H1 (cell line): ENCODE data around the gene YEATS2. TPM values are rescaled to one million over a fixed set of nuclear protein-coding genes. Genes with fewer than 3 reads are reported as not detected.

Experiments used
- CBX5 ChIP-seq: fragments of 300-800, 300-1000 bp; sonication (generic); IDR thresholded peaks from 2 replicates; pipeline ENCODE4 v1.7.1; 2016; ENCODE audit warnings: antibody characterized with exemption, low read length, low read depth
- CTBP2 ChIP-seq: IDR thresholded peaks from 2 replicates; pipeline ENCODE4 v1.7.0; 2011; ENCODE audit warnings: borderline replicate concordance, mild to moderate bottlenecking, moderate library complexity, mixed read lengths, low read length; ENCODE audit not compliant: insufficient read depth, insufficient read length
- KDM4A ChIP-seq: IDR thresholded peaks from one replicate; pipeline ENCODE4 v1.7.1; 2012; ENCODE audit warnings: low read depth, mild to moderate bottlenecking, moderate library complexity, low read length, inconsistent platforms; ENCODE audit not compliant: severe bottlenecking
- NANOG ChIP-seq: IDR thresholded peaks from 2 replicates; pipeline ENCODE4 v1.6.1; 2011; ENCODE audit warnings: low read length, low read depth, mild to moderate bottlenecking, inconsistent platforms; ENCODE audit not compliant: insufficient read depth, poor library complexity, severe bottlenecking
- SAP30 ChIP-seq: fragments of 300-600 bp; sonication (generic); IDR thresholded peaks from 2 replicates; pipeline ENCODE4 v1.7.1; 2012; ENCODE audit warnings: low read length, moderate library complexity, mild to moderate bottlenecking, inconsistent platforms; ENCODE audit not compliant: insufficient read depth, insufficient replicate concordance
- SIN3A ChIP-seq, 2 experiments: IDR thresholded peaks in 1 of 2; conservative IDR thresholded peaks in 1 of 2; 2 replicates each; pipeline ENCODE4 v1.6.1; 2011 to 2012; ENCODE audit warnings: low read length in 2 of 2, improper control_type of control experiment in 1 of 2, low read depth in 1 of 2, mild to moderate bottlenecking in 1 of 2
- polyA plus RNA-seq, 7 experiments: library from polyadenylated mRNA; depleted of rRNA in 3 of 7; stranded (reverse) in 5 of 7; unstranded in 2 of 7; fragments of >200 nt in 5 of 7; fragments of 200-250 nt in 2 of 7; gene quantifications; 1 replicate in 5 of 7; 2 replicates in 1 of 7; 4 replicates in 1 of 7; pipeline versions ENCODE4 v1.2.1 to v1.2.3, GENCODE V29; 2011 to 2013; ENCODE audit warnings: missing spikeins in 2 of 7, mixed read lengths in 2 of 7
- total RNA-seq: library from RNA; stranded (reverse); fragmentation: NEBNext Ultra II Directional; extraction: Animal tissue kit (Norgen Biotek cat#: 25700); gene quantifications from 2 replicates; pipeline ENCODE4 v1.2.1, GENCODE V29; 2021

YEATS2 gene
- total and polyA plus RNA-seq, 2 of the 8 experiments (the other 6 are each of a cell fraction or from before 2014, with no cell fraction given) = 35.3 to 53.7 TPM

DNA sequence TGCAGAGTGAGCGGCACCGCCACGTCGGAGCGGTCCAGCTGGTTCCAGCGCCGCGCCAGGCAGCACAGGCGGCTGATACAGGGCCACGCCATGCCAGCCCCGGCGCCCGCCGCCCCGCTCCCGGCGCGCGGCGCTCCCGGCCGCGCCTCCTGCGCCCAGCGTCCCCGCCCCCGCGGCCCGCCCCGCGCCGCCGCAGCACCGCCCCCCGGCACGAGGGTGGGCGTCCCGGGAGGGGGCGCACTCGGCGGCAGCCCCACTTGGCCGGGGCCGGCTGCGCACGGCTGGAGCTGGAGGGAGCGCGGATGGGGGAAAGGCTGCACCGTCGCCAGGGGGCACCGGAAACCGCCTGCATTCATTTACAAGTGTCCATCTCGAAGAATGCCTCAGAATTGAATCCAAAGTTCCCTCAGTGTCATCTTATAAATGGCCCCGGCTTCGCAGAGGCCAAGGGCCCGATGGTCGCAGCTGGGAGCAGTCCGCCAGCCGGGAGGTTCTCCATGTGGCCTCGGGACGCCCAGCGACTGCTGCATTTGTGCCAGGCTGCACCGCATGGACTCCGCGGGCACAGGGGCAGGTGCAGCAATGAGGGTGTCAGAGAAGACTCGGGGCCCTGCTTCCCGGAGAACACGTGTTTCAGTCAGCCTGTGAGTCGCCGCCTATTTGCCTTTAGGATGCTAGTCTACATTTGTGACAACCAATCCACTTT, 128.0 kb downstream of the YEATS2 start, which contains the start of gene MAP6D1 (continued):
- TF ChIP-seq NANOG = peak; percentile 6
- TF ChIP-seq SIN3A (conservative IDR thresholded peaks at IDR 0.05 in 1 of 2, IDR thresholded peaks at IDR 0.05 in 1 of 2; ENCODE audit: low read depth in 1 of 2, low read length in 2 of 2) = 0 out of 4 replicates have a peak, but pooled peaks of 1 of the 2 experiments have one; percentile 37
- no peak for TF ChIP-seq KDM4A
- no peak for TF ChIP-seq CTBP2
- TF ChIP-seq SAP30 = no peak
- TF ChIP-seq CBX5 = no peak
- TF ChIP-seq, all 59 proteins: peak for 9
